ENCODE results near the gene PI4KB.

The PI4KB gene

GRCh38 chr1:151292207-151293030, 34.8 kb downstream of the PI4KB start:
- H3K4me1 Mint-ChIP-seq: peaks cover 14% of the 10 kb centered on the region
- H3K4me3 Mint-ChIP-seq: no peak overlapping the region
- peaks cover 27% of the 10 kb centered on the region for H3K36me3 Mint-ChIP-seq (ENCODE audit: low read depth)
- DNase-seq: no peak
- peak overlapping the region; percentile 91 for H3K27ac Mint-ChIP-seq
- TF ChIP-seq, protein P1, sequence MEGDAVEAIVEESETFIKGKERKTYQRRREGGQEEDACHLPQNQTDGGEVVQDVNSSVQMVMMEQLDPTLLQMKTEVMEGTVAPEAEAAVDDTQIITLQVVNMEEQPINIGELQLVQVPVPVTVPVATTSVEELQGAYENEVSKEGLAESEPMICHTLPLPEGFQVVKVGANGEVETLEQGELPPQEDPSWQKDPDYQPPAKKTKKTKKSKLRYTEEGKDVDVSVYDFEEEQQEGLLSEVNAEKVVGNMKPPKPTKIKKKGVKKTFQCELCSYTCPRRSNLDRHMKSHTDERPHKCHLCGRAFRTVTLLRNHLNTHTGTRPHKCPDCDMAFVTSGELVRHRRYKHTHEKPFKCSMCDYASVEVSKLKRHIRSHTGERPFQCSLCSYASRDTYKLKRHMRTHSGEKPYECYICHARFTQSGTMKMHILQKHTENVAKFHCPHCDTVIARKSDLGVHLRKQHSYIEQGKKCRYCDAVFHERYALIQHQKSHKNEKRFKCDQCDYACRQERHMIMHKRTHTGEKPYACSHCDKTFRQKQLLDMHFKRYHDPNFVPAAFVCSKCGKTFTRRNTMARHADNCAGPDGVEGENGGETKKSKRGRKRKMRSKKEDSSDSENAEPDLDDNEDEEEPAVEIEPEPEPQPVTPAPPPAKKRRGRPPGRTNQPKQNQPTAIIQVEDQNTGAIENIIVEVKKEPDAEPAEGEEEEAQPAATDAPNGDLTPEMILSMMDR (IDR thresholded peaks at IDR 0.05): no peak
- H3K27me3 Mint-ChIP-seq (ENCODE audit: low read depth, poor library complexity): no peaks in the 10 kb centered on the region
- no peaks in the 10 kb centered on the region for H3K9me3 Mint-ChIP-seq

GRCh38 chr1:151290709-151291303, 36.4 kb downstream of the PI4KB start:
- peak overlapping the region; percentile 51 for H3K27ac Mint-ChIP-seq

GRCh38 chr1:151289991-151290708, 37.1 kb downstream of the PI4KB start:
- H3K4me3 Mint-ChIP-seq: no peak overlapping the region
- H3K36me3 Mint-ChIP-seq (ENCODE audit: low read depth): peaks cover 25% of the 10 kb centered on the region
- no peak for DNase-seq
- TF ChIP-seq, protein P1 (IDR thresholded peaks at IDR 0.05): no peak
- H3K27me3 Mint-ChIP-seq (ENCODE audit: low read depth, poor library complexity): no peaks in the 10 kb centered on the region
- H3K4me1 Mint-ChIP-seq: peaks cover 20% of the 10 kb centered on the region
- peak overlapping the region; percentile 88 for H3K27ac Mint-ChIP-seq
- no peaks in the 10 kb centered on the region for H3K9me3 Mint-ChIP-seq

More at GRCh38 chr1:151290709-151291303, 36.4 kb downstream of the PI4KB start:
- TF ChIP-seq, protein P1 (IDR thresholded peaks at IDR 0.05): no peak
- H3K4me3 Mint-ChIP-seq: no peak overlapping the region
- H3K27me3 Mint-ChIP-seq (ENCODE audit: low read depth, poor library complexity): no peaks in the 10 kb centered on the region
- H3K4me1 Mint-ChIP-seq: peaks cover 18% of the 10 kb centered on the region
- no peak for DNase-seq
- H3K9me3 Mint-ChIP-seq: no peaks in the 10 kb centered on the region
- H3K36me3 Mint-ChIP-seq (ENCODE audit: low read depth): peaks cover 27% of the 10 kb centered on the region

DNA sequence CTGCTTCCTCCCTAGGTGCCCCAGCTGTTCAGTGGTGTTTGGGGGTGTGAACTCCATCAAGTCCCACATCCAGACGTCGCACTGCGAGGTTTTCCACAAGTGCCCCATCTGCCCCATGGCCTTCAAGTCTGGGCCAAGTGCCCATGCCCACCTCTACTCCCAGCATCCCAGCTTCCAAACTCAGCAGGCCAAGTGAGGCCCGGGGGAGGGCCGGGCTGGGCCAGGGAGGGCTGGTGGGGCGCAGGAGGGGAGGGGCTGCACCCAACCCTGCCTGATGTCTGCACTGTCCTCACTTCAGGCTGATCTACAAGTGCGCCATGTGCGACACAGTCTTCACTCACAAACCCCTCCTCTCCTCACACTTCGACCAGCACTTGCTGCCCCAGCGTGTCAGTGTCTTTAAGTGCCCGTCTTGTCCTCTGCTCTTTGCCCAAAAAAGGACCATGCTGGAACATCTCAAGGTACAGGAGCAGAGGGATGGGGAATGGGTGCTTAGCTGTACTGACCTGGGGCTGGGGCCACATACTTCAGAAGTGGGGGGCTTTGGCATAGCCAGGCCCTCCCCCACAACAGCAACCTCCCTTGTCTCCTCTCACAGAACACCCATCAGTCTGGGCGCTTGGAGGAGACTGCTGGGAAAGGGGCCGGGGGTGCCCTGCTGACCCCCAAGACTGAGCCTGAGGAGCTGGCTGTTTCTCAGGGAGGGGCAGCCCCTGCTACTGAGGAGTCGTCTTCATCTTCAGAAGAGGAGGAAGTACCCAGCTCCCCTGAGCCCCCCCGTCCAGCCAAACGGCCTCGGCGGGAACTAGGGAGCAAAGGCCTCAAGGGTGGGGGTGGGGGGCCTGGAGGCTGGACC, 37.9 kb downstream of the PI4KB start:
- no peak for DNase-seq
- peaks cover 3% of the 10 kb centered on the region for H3K27me3 Mint-ChIP-seq (ENCODE audit: low read depth, poor library complexity)
- peaks cover 20% of the 10 kb centered on the region for H3K36me3 Mint-ChIP-seq (ENCODE audit: low read depth)
- H3K4me1 Mint-ChIP-seq: peaks cover 21% of the 10 kb centered on the region
- H3K4me3 Mint-ChIP-seq: no peak overlapping the region
- TF ChIP-seq, protein P1 (IDR thresholded peaks at IDR 0.05): no peak
- no peaks in the 10 kb centered on the region for H3K9me3 Mint-ChIP-seq
- peak overlapping the region; percentile 87 for H3K27ac Mint-ChIP-seq

DNA sequence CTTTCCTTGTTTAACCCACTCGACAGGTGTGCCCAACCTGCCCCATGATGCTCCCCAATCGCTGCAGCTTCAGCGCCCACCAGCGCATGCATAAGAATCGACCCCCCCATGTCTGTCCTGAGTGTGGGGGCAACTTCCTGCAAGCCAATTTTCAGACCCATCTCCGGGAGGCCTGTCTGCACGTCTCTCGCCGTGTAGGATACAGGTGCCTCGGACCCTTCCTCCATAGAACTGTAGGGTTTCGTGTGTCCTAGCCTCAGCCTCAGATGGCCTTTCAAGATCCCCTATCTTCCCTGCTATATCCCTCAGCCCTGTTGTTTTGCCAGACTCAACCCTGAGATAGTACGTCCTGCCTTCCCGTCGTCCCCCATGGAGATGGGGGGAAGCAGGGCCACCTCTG, 38.7 kb downstream of the PI4KB start:
- no peak overlapping the region for H3K4me3 Mint-ChIP-seq

More for the DNA sequence above, 38.7 kb downstream of the PI4KB start:
- Mint-ChIP-seq H3K9me3 (no peaks in the 10 kb centered on the region), H3K4me1 (peaks cover 23% of the 10 kb centered on the region), H3K36me3 (ENCODE audit: low read depth) (peaks cover 20% of the 10 kb centered on the region), H3K27ac (peak overlapping the region; percentile 15), H3K27me3 (ENCODE audit: low read depth, poor library complexity) (peaks cover 4% of the 10 kb centered on the region)
- TF ChIP-seq, protein P1 (IDR thresholded peaks at IDR 0.05): no peak
- no peak for DNase-seq
